HG03442 (cell line): ENCODE results near the gene OOSP2.
"Not testable (repeated sequence)": the region's sequence is repeated elsewhere in the genome, so short reads cannot be mapped to it uniquely, and the experiment has no call there.

Experiments used
- ATAC-seq: cut with Tn5 transposase; IDR thresholded peaks from one replicate; pipeline ENCODE4 v1.9.1; 2021; ENCODE audit warnings: mild to moderate bottlenecking, moderate library complexity; ENCODE audit not compliant: unreplicated experiment

OOSP2 gene, protein sequence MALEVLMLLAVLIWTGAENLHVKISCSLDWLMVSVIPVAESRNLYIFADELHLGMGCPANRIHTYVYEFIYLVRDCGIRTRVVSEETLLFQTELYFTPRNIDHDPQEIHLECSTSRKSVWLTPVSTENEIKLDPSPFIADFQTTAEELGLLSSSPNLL

GRCh38 chr11:60040109-60040508 lies at the start of gene OOSP2:
OOSP2 (plus strand) TSS chr11:60040409; CDS start chr11:60040460, 51 bp downstream.
- no peak for ATAC-seq

GRCh38 chr11:59990421-59990820 lies 49.8 kb upstream of the OOSP2 start:
- no peak for ATAC-seq

DNA sequence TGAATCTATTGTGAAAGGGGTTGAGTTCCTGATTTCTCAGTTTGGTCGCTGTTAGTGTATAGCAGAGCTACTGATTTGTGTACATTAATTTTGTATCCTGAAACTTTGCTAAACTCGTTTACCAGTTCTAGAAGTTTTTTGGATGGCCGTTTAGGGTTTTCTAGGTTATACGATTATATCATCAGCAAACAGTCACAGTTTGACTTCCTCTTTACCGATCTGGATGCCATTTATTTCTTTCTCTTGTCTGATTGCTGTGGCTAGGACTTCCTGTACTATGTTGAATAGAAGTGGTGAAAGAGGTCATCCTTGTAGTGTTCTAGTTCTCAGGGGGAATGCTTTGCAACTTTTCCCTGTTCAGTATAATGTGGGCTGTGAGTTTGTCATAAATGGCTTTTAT lies 47.8 kb upstream of the OOSP2 start:
- no peak for ATAC-seq

- ATAC-seq, result no peak
Measured at GRCh38 chr11:59997800-59998199, 42.4 kb upstream of the OOSP2 start.

GRCh38 chr11:59999691-60000090 lies 40.5 kb upstream of the OOSP2 start:
- ATAC-seq, result no peak

GRCh38 chr11:60003729-60004128 lies 36.5 kb upstream of the OOSP2 start:
- no peak for ATAC-seq

DNA sequence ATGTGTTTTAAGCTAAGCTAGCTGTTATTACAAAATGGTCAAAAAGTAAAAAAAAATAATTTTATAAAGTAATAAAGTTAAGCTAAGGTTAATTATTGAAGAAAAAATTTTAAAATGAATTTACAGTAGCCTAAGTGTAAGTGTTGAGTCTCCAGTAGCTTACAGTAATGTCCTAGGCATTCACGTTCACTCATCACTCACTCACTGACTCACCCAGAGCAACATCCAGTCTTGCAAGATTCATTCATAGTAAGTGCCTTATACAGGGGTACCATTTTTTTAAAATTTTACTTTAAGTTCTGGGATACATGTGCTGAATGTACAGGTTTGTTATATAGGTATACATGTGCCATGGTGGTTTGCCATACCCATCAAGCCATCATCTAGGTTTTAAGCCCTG lies 34.8 kb upstream of the OOSP2 start:
- no peak for ATAC-seq

DNA sequence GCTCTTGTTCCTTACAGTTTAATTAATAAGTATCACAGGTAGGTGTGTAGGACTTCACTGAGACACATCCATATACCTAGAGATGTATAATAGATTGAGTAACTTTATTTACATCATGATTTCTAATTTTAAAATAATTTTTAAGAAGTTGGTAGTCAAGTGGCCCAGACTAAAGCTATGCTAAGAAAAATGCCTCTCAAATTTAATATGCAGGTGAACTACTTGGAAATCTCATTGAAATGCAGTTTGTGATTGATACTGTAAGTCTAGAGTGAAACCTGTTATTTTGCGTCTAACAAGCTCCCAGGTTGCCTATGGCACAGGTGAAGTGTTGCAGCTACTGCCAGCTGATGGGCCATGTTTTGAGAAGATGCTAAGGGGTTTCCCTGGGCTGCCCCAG lies 23.3 kb upstream of the OOSP2 start, which contains the start of gene OOSP4B:
Gene OOSP4B, plus strand, starts transcription at position 301 of the 400 bp plus-strand sequence.
- no peak for ATAC-seq

DNA sequence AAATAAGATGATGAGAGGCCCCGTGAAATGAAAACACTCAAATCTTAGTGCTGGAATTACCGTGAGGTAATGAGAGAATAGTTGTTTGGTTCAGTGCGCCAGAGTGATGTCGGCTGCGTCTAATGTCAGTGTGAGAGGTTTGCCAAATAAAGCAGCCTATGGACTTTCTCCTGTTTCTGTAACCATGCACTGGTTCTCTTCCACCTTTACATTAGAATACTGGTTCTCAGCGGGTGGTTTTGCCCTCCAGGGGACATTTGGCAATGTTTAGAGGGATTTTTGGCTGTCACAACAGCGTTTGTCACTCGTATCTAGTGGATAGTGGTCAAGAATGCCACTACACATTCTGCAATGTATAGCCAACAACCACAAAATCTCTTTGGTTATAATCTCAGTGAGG lies 22.2 kb upstream of the OOSP2 start:
- no peak for ATAC-seq

DNA sequence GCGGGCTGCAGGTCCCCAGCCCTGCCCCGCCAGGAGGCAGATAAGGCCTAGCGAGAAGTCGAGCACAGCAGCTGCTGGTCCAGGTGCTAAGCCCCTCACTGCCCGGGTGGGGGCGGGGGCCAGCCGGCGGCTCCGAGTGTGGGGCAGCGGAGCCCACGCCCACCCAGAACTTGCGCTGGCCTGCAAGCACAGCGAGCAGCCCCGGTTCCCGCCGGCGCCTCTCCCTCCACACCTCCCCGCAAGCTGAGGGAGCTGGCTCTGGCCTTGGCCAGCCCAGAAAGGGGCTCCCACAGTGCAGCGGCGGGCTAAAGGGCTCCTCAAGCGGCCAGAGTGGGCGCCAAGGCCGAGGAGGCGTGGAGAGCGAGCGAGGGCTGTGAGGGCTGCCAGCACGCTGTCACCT lies 19.8 kb upstream of the OOSP2 start:
- ATAC-seq, result not testable (repeated sequence)

- ATAC-seq, result no peak
Measured at GRCh38 chr11:60029015-60029632, 11.1 kb upstream of the OOSP2 start.

DNA sequence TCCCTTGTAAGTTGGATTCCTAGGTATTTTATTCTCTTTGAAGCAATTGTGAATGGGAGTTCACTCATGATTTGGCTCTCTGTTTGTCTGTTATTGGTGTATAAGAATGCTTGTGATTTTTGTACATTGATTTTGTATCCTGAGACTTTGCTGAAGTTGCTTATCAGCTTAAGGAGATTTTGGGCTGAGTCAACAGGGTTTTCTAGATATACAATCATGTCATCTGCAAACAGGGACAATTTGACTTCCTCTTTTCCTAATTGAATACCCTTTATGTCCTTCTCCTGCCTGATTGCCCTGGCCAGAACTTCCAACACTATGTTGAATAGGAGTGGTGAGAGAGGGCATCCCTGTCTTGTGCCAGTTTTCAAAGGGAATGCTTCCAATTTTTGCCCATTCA lies 10.2 kb downstream of the OOSP2 start:
- ATAC-seq, result not testable (repeated sequence)

GRCh38 chr11:60050839-60051238 lies 10.6 kb downstream of the OOSP2 start:
- ATAC-seq, result not testable (repeated sequence)

DNA sequence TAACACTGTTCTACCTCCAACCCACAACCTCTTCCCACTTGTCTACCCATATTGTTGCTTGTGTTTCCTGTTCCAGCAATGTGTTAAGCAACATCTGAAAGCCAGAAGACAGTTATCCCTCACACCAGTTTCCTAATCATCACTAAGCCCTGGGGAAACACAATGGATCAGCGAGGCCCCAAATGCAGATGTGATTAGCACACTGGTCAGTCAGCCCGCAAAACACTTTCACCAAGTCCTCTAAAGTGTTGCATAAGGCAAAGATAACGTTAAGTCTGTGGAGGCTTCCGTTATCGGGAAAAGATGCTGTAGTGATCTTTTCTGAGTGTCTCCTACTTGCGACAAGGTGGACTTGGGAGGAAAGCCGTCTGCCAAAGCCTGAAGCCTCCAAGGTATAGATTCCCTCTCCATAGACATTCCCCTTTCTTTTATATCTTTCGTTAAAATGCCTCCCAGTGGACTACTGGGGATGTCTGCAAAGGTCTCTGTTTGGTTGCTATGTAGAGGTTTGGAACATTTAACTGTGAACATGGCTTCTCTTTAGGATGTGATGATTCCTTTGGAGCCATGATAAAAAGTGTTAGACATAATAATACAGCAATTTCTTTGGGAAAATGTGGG lies 16.2 kb downstream of the OOSP2 start, which contains the start of gene MS4A3:
Gene MS4A3, plus strand, starts transcription at position 317 of the 621 bp plus-strand sequence. CDS start 4,496 bp downstream, outside the sequence.
- no peak for ATAC-seq

GRCh38 chr11:60059052-60059451 lies 18.8 kb downstream of the OOSP2 start:
- no peak for ATAC-seq

- no peak for ATAC-seq
Measured at GRCh38 chr11:60059521-60060240, 19.5 kb downstream of the OOSP2 start.

- no peak for ATAC-seq
Measured at GRCh38 chr11:60064111-60064510, 23.9 kb downstream of the OOSP2 start.

DNA sequence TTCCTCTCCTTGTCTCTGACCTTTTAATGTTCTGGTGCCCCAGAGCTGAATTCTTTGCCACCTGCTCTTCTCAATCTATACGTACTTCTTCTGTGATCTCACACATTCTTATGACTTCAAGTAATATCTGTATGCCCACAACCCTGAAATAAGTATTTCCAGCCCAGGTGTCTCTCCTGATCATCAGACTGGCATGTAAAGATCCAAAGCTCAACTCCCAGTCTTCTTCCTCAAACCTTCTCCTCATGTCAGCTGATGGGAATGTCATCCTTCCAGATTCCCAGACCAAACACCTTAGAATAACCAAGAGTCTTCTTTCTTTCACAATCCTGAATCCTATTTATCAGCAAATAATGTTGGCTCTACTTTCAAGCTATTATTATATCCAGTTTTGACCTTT lies 25.6 kb downstream of the OOSP2 start:
- ATAC-seq, result no peak

DNA sequence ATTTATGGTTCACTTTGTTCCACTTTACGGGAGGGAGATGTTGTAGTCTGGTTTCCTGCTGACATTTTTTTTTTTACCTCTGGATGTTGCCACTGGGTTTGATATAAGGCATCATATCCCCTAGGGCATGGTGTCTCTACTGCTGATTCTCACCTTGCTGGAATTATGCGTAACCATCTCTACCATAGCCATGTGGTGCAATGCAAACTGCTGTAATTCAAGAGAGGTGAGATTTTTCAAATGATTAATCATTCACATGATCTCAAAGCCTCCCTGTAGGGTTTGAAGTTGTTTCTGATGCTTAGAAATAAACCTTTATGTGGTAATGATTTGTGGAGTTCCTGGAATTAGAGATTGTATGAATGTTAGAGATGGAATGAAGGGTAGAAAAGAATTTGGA lies 29.2 kb downstream of the OOSP2 start:
- ATAC-seq, result no peak

GRCh38 chr11:60071644-60072043 lies 31.4 kb downstream of the OOSP2 start:
- ATAC-seq, result not testable (repeated sequence)

DNA sequence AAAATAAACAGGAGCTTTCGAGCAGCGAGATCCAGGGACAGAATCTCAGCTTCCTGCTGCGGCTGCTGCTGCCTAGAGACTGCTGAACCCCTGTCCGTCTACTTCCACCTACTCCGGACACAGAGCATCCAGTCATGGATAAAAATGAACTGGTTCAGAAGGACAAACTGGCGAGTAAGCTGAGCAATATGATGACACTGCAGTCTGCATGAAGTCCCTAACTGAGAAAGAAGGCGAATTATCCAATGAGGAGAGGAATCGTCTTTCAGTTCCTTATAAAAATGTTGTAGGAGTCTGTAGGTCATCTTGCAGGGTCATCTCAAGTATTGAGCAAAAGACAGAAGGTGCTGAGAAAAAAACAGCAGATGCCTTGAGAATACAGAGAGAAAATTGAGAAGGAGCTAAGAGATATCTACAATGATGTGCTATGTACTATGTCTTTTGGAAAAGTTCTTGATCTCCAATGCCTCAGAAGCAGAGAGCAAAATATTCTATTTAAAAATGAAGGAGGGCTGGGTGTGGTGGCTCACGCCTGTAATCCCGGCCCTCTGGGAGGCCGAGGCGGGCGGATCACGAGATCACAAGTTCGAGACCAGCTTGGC lies 37.1 kb downstream of the OOSP2 start:
- ATAC-seq, result no peak
